Left ventricle myocardium inferior (tissue), 1 donor: Measurements from ENCODE around the gene DYDC2. TPM values are rescaled to one million over a fixed set of nuclear protein-coding genes. Genes with fewer than 3 reads are reported as not detected.

Experiments used
- DNase-seq: peaks from one replicate; pipeline ENCODE4 v3.0.0-alpha.2; 2020
- H3K27ac ChIP-seq: fragments of 200-600 bp; replicated peaks from 2 replicates; pipeline ENCODE4 v1.8.0; 2021
- H3K27me3 ChIP-seq: fragments of 200-600 bp; 2 replicates; pipeline ENCODE4 v1.8.0; 2021; ENCODE audit warnings: low read depth
- H3K36me3 ChIP-seq: fragments of 200-600 bp; 2 replicates; pipeline ENCODE4 v1.8.0; 2021
- H3K4me1 ChIP-seq: fragments of 200-600 bp; 2 replicates; pipeline ENCODE4 v1.8.0; 2021
- H3K4me3 ChIP-seq: fragments of 200-600 bp; 2 replicates; pipeline ENCODE4 v1.8.0; 2021; ENCODE audit warnings: mild to moderate bottlenecking, moderate library complexity
- H3K9me3 ChIP-seq: fragments of 200-600 bp; replicated peaks from 2 replicates; pipeline ENCODE4 v1.8.0; 2021
- CTCF ChIP-seq: fragments of 200-600 bp; IDR thresholded peaks from 2 replicates; pipeline ENCODE4 v1.8.0; 2021; ENCODE audit warnings: antibody characterized with exemption, mild to moderate bottlenecking, borderline replicate concordance
- intact Hi-C: fragments of 100-400 bp; cut with micrococcal nuclease; formaldehyde crosslinking; loops from one replicate; pipeline ENCODE4 v1.11.0; 2022
- total RNA-seq: library from RNA; stranded (reverse); fragmentation: NEBNext Ultra II Directional; extraction: Animal tissue kit (Norgen Biotek cat#: 25700); gene quantifications from one replicate; pipeline ENCODE4 v1.2.1, GENCODE V29; 2021
- donor health status: DM: no; HTN: yes; CAD: no; lungs with severe emphysema.

The DYDC2 gene
- total RNA-seq, 1 donor from 2014 or later = not detected

GRCh38 chr10:80380185-80380584, 23.6 kb downstream of the DYDC2 start:
- H3K4me1 ChIP-seq = peaks cover 6% of the 10 kb centered on the region
- no peak overlapping the region for H3K4me3 ChIP-seq
- no peaks in the 10 kb centered on the region for H3K36me3 ChIP-seq
- intact Hi-C loops = loop anchor here (5.0 kb wide), 1 partner anchor 122 kb away; no protein-coding TSS in a partner anchor
- no peaks in the 10 kb centered on the region for H3K9me3 ChIP-seq
- H3K27ac ChIP-seq = no peak overlapping the region
- DNase-seq = no peak
- H3K27me3 ChIP-seq = peaks cover 4% of the 10 kb centered on the region
- no peak for TF ChIP-seq CTCF

GRCh38 chr10:80382989-80383388, 26.4 kb downstream of the DYDC2 start:
- H3K36me3 ChIP-seq = no peaks in the 10 kb centered on the region
- peak; percentile 80 for TF ChIP-seq CTCF
- H3K4me1 ChIP-seq = peaks cover 13% of the 10 kb centered on the region
- no peak for DNase-seq
- H3K27ac ChIP-seq = no peak overlapping the region
- no peak overlapping the region for H3K4me3 ChIP-seq
- no peaks in the 10 kb centered on the region for H3K9me3 ChIP-seq
- intact Hi-C loops = loop anchor here (5.0 kb wide), 1 partner anchor 119 kb away; no protein-coding TSS in a partner anchor
- H3K27me3 ChIP-seq = no peaks in the 10 kb centered on the region

- intact Hi-C loops = no loop called here
- Histone ChIP-seq H3K27me3 (no peaks in the 10 kb centered on the region), H3K36me3 (no peaks in the 10 kb centered on the region), H3K4me3 (no peak overlapping the region), H3K27ac (peak overlapping the region; percentile 3), H3K9me3 (no peaks in the 10 kb centered on the region), H3K4me1 (peaks cover 20% of the 10 kb centered on the region)
- no peak for DNase-seq
- no peak for TF ChIP-seq CTCF
These were observed 34.2 kb downstream of the DYDC2 start for GRCh38 chr10:80390740-80391139.

GRCh38 chr10:80392250-80392649, 35.7 kb downstream of the DYDC2 start:
- Histone ChIP-seq H3K9me3 (no peaks in the 10 kb centered on the region), H3K36me3 (no peaks in the 10 kb centered on the region), H3K4me3 (no peak overlapping the region), H3K27me3 (no peaks in the 10 kb centered on the region), H3K27ac (no peak overlapping the region), H3K4me1 (peaks cover 19% of the 10 kb centered on the region)
- TF ChIP-seq CTCF = no peak
- intact Hi-C loops = no loop called here
- DNase-seq = no peak

- Histone ChIP-seq H3K27me3 (no peaks in the 10 kb centered on the region), H3K4me1 (no peaks in the 10 kb centered on the region), H3K9me3 (no peaks in the 10 kb centered on the region), H3K27ac (no peak overlapping the region), H3K4me3 (no peak overlapping the region), H3K36me3 (no peaks in the 10 kb centered on the region)
- TF ChIP-seq CTCF = no peak
- intact Hi-C loops = no loop called here
- DNase-seq = no peak
These were observed 37.9 kb downstream of the DYDC2 start for GRCh38 chr10:80394358-80394916.

- Histone ChIP-seq H3K9me3 (no peaks in the 10 kb centered on the region), H3K36me3 (no peaks in the 10 kb centered on the region), H3K27me3 (no peaks in the 10 kb centered on the region), H3K27ac (peak overlapping the region; percentile 57), H3K4me1 (no peaks in the 10 kb centered on the region), H3K4me3 (no peak overlapping the region)
- no peak for DNase-seq
- intact Hi-C loops = no loop called here
- no peak for TF ChIP-seq CTCF
These were observed 40.4 kb downstream of the DYDC2 start for GRCh38 chr10:80397014-80397413.
